HUES64 (cell line): ENCODE measurements around the gene TRIM73.
"Not testable (repeated sequence)": the region's sequence is repeated elsewhere in the genome, so short reads cannot be mapped to it uniquely, and the experiment has no call there.

Experiments used
- H3K27ac ChIP-seq: 2 replicates; pipeline ENCODE4 v1.7.0; 2013; ENCODE audit warnings: low read depth, low read length, inconsistent platforms
- H3K27me3 ChIP-seq: 2 replicates; pipeline ENCODE4 v1.6.1; 2013; ENCODE audit warnings: mild to moderate bottlenecking, low read length; ENCODE audit not compliant: insufficient read depth
- H3K36me3 ChIP-seq: 2 replicates; pipeline ENCODE4 v1.6.1; 2013; ENCODE audit warnings: mild to moderate bottlenecking, low read length; ENCODE audit not compliant: insufficient read depth
- H3K4me1 ChIP-seq: 2 replicates; pipeline ENCODE4 v1.6.1; 2013; ENCODE audit warnings: mild to moderate bottlenecking, low read length, moderate library complexity; ENCODE audit not compliant: insufficient read depth
- H3K4me3 ChIP-seq: 2 replicates; pipeline ENCODE4 v1.5.1; 2013; ENCODE audit warnings: mild to moderate bottlenecking, low read length, moderate library complexity
- H3K9ac ChIP-seq: 2 replicates; pipeline ENCODE4 v1.6.1; 2013; ENCODE audit warnings: mild to moderate bottlenecking, low read depth, low read length
- H3K9me3 ChIP-seq: 2 replicates; pipeline ENCODE4 v1.6.1; 2013; ENCODE audit warnings: low read depth, low read length; ENCODE audit not compliant: insufficient read depth
- WGBS: fragments of 150-250, 120-280 bp; methylation state at CpG from one replicate; pipeline ENCODE4 v1.1.7; 2013; ENCODE audit warnings: missing lambda C conversion rate; 5-methylcytosine and 5-hydroxymethylcytosine counted together

Gene TRIM73

GRCh38 chr7:75400575-75400974 is 5.1 kb downstream of the TRIM73 start:
- H3K4me1 ChIP-seq, H3K4me3 ChIP-seq, H3K36me3 ChIP-seq, H3K9me3 ChIP-seq, H3K27me3 ChIP-seq, H3K27ac ChIP-seq, H3K9ac ChIP-seq: not testable (repeated sequence)
- no CpG with 5 or more reads among the region's 6 CpGs for WGBS

- not testable (repeated sequence) for H3K9me3 ChIP-seq, H3K9ac ChIP-seq, H3K36me3 ChIP-seq, H3K4me3 ChIP-seq, H3K27me3 ChIP-seq, H3K4me1 ChIP-seq, H3K27ac ChIP-seq
- no CpG with 5 or more reads among the region's 28 CpGs for WGBS
Observed at GRCh38 chr7:75403455-75404443, 8.3 kb downstream of the TRIM73 start.

- not testable (repeated sequence) for H3K4me3 ChIP-seq, H3K4me1 ChIP-seq, H3K27me3 ChIP-seq, H3K9ac ChIP-seq, H3K9me3 ChIP-seq, H3K36me3 ChIP-seq, H3K27ac ChIP-seq
- no CpG with 5 or more reads among the region's 18 CpGs for WGBS
Observed at GRCh38 chr7:75404663-75405062, 9.2 kb downstream of the TRIM73 start.

- H3K4me3 ChIP-seq, H3K4me1 ChIP-seq: not testable (repeated sequence)
- WGBS, result no CpG with 5 or more reads among the region's 74 CpGs
Observed at GRCh38 chr7:75409880-75410822, 14.7 kb downstream of the TRIM73 start.

GRCh38 chr7:75410823-75411173 is 15.4 kb downstream of the TRIM73 start:
- not testable (repeated sequence) for H3K36me3 ChIP-seq, H3K27me3 ChIP-seq, H3K9me3 ChIP-seq, H3K4me3 ChIP-seq, H3K4me1 ChIP-seq, H3K27ac ChIP-seq, H3K9ac ChIP-seq
- no CpG with 5 or more reads among the region's 13 CpGs for whole genome bisulfite sequencing

More at GRCh38 chr7:75409880-75410822, 14.7 kb downstream of the TRIM73 start:
- H3K27ac ChIP-seq, H3K9me3 ChIP-seq, H3K27me3 ChIP-seq, H3K36me3 ChIP-seq, H3K9ac ChIP-seq: not testable (repeated sequence)

GRCh38 chr7:75414204-75414603 is 18.8 kb downstream of the TRIM73 start:
- not testable (repeated sequence) for H3K4me3 ChIP-seq, H3K9me3 ChIP-seq, H3K4me1 ChIP-seq, H3K9ac ChIP-seq, H3K27me3 ChIP-seq, H3K27ac ChIP-seq
- WGBS, result no CpG with 5 or more reads among the region's 6 CpGs
- peaks cover 18% of the 10 kb centered on the region for H3K36me3 ChIP-seq

GRCh38 chr7:75414708-75415427 is 19.4 kb downstream of the TRIM73 start:
- H3K4me1 ChIP-seq, H3K27ac ChIP-seq, H3K9me3 ChIP-seq, H3K4me3 ChIP-seq, H3K27me3 ChIP-seq, H3K9ac ChIP-seq: not testable (repeated sequence)
- peaks cover 18% of the 10 kb centered on the region for H3K36me3 ChIP-seq
- WGBS, result 94% methylated on average over 7 of the region's 13 CpGs

- H3K27ac ChIP-seq, H3K27me3 ChIP-seq, H3K9ac ChIP-seq, H3K4me3 ChIP-seq, H3K4me1 ChIP-seq, H3K9me3 ChIP-seq: not testable (repeated sequence)
- WGBS, result 94% methylated on average over 9 of the region's 11 CpGs
- peaks cover 20% of the 10 kb centered on the region for H3K36me3 ChIP-seq
Observed at GRCh38 chr7:75415428-75415817, 20.0 kb downstream of the TRIM73 start.

- H3K4me1 ChIP-seq, H3K9me3 ChIP-seq, H3K27ac ChIP-seq, H3K27me3 ChIP-seq, H3K9ac ChIP-seq, H3K4me3 ChIP-seq: not testable (repeated sequence)
- peaks cover 23% of the 10 kb centered on the region for H3K36me3 ChIP-seq
- WGBS, result 96% methylated on average over 18 of the region's 27 CpGs
Observed at GRCh38 chr7:75415829-75416373, 20.5 kb downstream of the TRIM73 start.

- H3K27me3 ChIP-seq, H3K4me3 ChIP-seq, H3K27ac ChIP-seq, H3K9me3 ChIP-seq, H3K9ac ChIP-seq, H3K4me1 ChIP-seq: not testable (repeated sequence)
- over 99% methylated on average over 6 of the region's 9 CpGs for WGBS
- peaks cover 29% of the 10 kb centered on the region for H3K36me3 ChIP-seq
Observed at GRCh38 chr7:75416787-75417186, 21.4 kb downstream of the TRIM73 start.
